ENCODE measurements around the gene DGKQ.

DNA sequence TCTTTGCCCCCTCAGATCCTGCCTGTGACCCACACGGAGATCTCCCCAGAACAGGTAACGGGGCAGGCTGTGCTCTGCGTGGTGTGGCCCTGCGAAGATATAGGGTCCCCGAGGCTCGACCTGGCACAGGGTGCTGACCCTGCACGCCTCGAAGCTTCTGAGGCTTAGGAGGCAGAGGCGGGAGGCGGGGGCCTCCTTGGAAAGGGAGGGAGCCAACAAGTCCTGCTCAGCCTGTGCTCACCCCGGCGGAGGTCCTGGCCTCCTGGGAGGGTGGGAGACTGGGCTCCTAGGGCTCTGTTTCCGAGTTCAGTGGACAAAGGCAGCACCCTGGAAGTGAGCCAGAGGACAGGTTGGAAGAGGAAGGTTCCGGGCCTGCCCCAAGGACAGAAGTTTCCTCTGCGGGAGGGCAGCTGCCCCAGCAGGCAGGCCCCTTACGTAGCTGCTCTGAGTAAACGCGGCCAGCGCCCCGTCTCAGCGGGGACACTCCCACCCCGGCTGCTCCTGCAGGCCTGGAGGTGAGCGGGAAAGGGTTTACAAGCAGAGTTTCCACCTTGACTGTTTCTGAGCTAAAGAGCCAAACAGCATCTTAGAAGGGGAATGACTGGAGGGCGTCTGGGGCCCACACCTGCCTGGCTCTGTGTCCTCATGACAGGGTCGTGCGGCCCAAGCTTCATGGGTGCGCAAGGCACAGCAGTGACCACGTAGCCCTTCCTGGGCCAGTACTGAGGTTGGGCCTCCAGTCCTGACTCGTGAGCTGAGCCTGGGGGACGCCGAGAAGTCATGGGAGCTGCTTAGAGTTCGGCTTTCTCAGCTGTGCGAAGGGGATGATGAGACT is 25.1 kb downstream of the DGKQ start:
- TF ChIP-seq, protein P1, sequence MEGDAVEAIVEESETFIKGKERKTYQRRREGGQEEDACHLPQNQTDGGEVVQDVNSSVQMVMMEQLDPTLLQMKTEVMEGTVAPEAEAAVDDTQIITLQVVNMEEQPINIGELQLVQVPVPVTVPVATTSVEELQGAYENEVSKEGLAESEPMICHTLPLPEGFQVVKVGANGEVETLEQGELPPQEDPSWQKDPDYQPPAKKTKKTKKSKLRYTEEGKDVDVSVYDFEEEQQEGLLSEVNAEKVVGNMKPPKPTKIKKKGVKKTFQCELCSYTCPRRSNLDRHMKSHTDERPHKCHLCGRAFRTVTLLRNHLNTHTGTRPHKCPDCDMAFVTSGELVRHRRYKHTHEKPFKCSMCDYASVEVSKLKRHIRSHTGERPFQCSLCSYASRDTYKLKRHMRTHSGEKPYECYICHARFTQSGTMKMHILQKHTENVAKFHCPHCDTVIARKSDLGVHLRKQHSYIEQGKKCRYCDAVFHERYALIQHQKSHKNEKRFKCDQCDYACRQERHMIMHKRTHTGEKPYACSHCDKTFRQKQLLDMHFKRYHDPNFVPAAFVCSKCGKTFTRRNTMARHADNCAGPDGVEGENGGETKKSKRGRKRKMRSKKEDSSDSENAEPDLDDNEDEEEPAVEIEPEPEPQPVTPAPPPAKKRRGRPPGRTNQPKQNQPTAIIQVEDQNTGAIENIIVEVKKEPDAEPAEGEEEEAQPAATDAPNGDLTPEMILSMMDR (IDR thresholded peaks at IDR 0.05 in 2 of 3, conservative IDR thresholded peaks at IDR 0.05 in 1 of 3; ENCODE audit: borderline replicate concordance in 1 of 3, insufficient read depth in 1 of 3, low read depth in 2 of 3, low read length in 2 of 3) = no peak
- TF ChIP-seq SP1 (IDR thresholded peaks at IDR 0.05; ENCODE audit: low read depth) (no peak), POLR2A (IDR thresholded peaks at IDR 0.05; ENCODE audit: borderline replicate concordance, extremely low read depth, insufficient read depth, insufficient read length) (no peak)
